ENCODE data around the gene MAST4.

Gene MAST4

GRCh38 chr5:67193439-67193807 is 597.2 kb downstream of the MAST4 start:
- Mint-ChIP-seq H3K27ac (peak overlapping the region; percentile 50), H3K4me1 (peaks cover 43% of the 10 kb centered on the region), H3K9me3 (no peaks in the 10 kb centered on the region), H3K36me3 (ENCODE audit: low read depth) (peaks cover 6% of the 10 kb centered on the region), H3K4me3 (peak overlapping the region; percentile 40), H3K27me3 (no peaks in the 10 kb centered on the region)
- DNase-seq (no peak), ATAC-seq (no peak)

GRCh38 chr5:67194166-67194565 is 598.0 kb downstream of the MAST4 start:
- DNase-seq (no peak), ATAC-seq (no peak)
- Mint-ChIP-seq H3K4me1 (peaks cover 43% of the 10 kb centered on the region), H3K36me3 (ENCODE audit: low read depth) (peaks cover 6% of the 10 kb centered on the region), H3K4me3 (peak overlapping the region; percentile 16), H3K9me3 (no peaks in the 10 kb centered on the region), H3K27ac (peak overlapping the region; percentile 50), H3K27me3 (no peaks in the 10 kb centered on the region)

- Mint-ChIP-seq H3K27ac (peak overlapping the region; percentile 63), H3K36me3 (ENCODE audit: low read depth) (peaks cover 7% of the 10 kb centered on the region), H3K9me3 (peaks cover 4% of the 10 kb centered on the region), H3K4me1 (peaks cover 47% of the 10 kb centered on the region), H3K4me3 (peak overlapping the region; percentile 51), H3K27me3 (no peaks in the 10 kb centered on the region)
- DNase-seq: no peak
- no peak for ATAC-seq
These were observed 599.4 kb downstream of the MAST4 start for GRCh38 chr5:67195406-67196275.

GRCh38 chr5:67196537-67197059 is 600.4 kb downstream of the MAST4 start, which contains the start of gene CD180:
TSS of gene CD180 (minus strand) at chr5:67196799. CDS start at chr5:67196641, 158 bp downstream.
- H3K4me1 Mint-ChIP-seq: peaks cover 54% of the 10 kb centered on the region
- H3K27ac Mint-ChIP-seq: peak within 1 kb of the TSS; percentile 64
- H3K27me3 Mint-ChIP-seq: no peaks in the 10 kb centered on the region
- peaks cover 9% of the 10 kb centered on the region for H3K9me3 Mint-ChIP-seq
- peaks cover 5% of the 10 kb centered on the region for H3K36me3 Mint-ChIP-seq (ENCODE audit: low read depth)
- DNase-seq (no peak), ATAC-seq (no peak)
- H3K4me3 Mint-ChIP-seq: peak within 1 kb of the TSS; percentile 51

GRCh38 chr5:67197536-67197935 is 601.3 kb downstream of the MAST4 start:
- Mint-ChIP-seq H3K36me3 (ENCODE audit: low read depth) (peaks cover 2% of the 10 kb centered on the region), H3K4me1 (peaks cover 61% of the 10 kb centered on the region), H3K4me3 (no peak overlapping the region), H3K27ac (no peak overlapping the region), H3K27me3 (no peaks in the 10 kb centered on the region), H3K9me3 (peaks cover 9% of the 10 kb centered on the region)
- ATAC-seq (peak; percentile 70), DNase-seq (no peak)

- no peak overlapping the region for H3K4me3 Mint-ChIP-seq
- peak overlapping the region; percentile 67 for H3K27ac Mint-ChIP-seq
- peaks cover 2% of the 10 kb centered on the region for H3K36me3 Mint-ChIP-seq (ENCODE audit: low read depth)
- ATAC-seq (no peak), DNase-seq (no peak)
- H3K9me3 Mint-ChIP-seq: peaks cover 9% of the 10 kb centered on the region
- peaks cover 65% of the 10 kb centered on the region for H3K4me1 Mint-ChIP-seq
- no peaks in the 10 kb centered on the region for H3K27me3 Mint-ChIP-seq
These were observed 602.7 kb downstream of the MAST4 start for GRCh38 chr5:67198917-67199316.

- H3K4me1 Mint-ChIP-seq: peaks cover 72% of the 10 kb centered on the region
- peaks cover 2% of the 10 kb centered on the region for H3K36me3 Mint-ChIP-seq (ENCODE audit: low read depth)
- H3K27me3 Mint-ChIP-seq: no peaks in the 10 kb centered on the region
- ATAC-seq (no peak), DNase-seq (no peak)
- peak overlapping the region; percentile 18 for H3K4me3 Mint-ChIP-seq
- H3K27ac Mint-ChIP-seq: no peak overlapping the region
- H3K9me3 Mint-ChIP-seq: peaks cover 9% of the 10 kb centered on the region
These were observed 603.7 kb downstream of the MAST4 start for GRCh38 chr5:67199859-67200258.

- H3K4me3 Mint-ChIP-seq: no peak overlapping the region
These were observed 604.8 kb downstream of the MAST4 start for GRCh38 chr5:67200809-67201562.

GRCh38 chr5:67201897-67202549 is 605.8 kb downstream of the MAST4 start:
- H3K36me3 Mint-ChIP-seq (ENCODE audit: low read depth): peaks cover 2% of the 10 kb centered on the region
- H3K4me3 Mint-ChIP-seq: no peak overlapping the region
- peaks cover 91% of the 10 kb centered on the region for H3K4me1 Mint-ChIP-seq
- ATAC-seq: no peak
- peaks cover 9% of the 10 kb centered on the region for H3K9me3 Mint-ChIP-seq
- DNase-seq: no peak
- H3K27me3 Mint-ChIP-seq: no peaks in the 10 kb centered on the region
- H3K27ac Mint-ChIP-seq: peak overlapping the region; percentile 50

More at GRCh38 chr5:67200809-67201562, 604.8 kb downstream of the MAST4 start:
- DNase-seq: no peak
- Mint-ChIP-seq H3K9me3 (peaks cover 9% of the 10 kb centered on the region), H3K4me1 (peaks cover 83% of the 10 kb centered on the region), H3K27me3 (no peaks in the 10 kb centered on the region), H3K36me3 (ENCODE audit: low read depth) (peaks cover 2% of the 10 kb centered on the region), H3K27ac (no peak overlapping the region)
- ATAC-seq: no peak

- Mint-ChIP-seq H3K27me3 (no peaks in the 10 kb centered on the region), H3K27ac (peak overlapping the region; percentile 86), H3K4me1 (peaks cover 98% of the 10 kb centered on the region), H3K36me3 (ENCODE audit: low read depth) (peaks cover 2% of the 10 kb centered on the region), H3K4me3 (peak overlapping the region; percentile 51), H3K9me3 (peaks cover 9% of the 10 kb centered on the region)
- DNase-seq (no peak), ATAC-seq (peak; percentile 7)
These were observed 606.6 kb downstream of the MAST4 start for GRCh38 chr5:67202828-67203227.

GRCh38 chr5:67203701-67204074 is 607.5 kb downstream of the MAST4 start:
- Mint-ChIP-seq H3K9me3 (peaks cover 9% of the 10 kb centered on the region), H3K27me3 (no peaks in the 10 kb centered on the region), H3K36me3 (ENCODE audit: low read depth) (peaks cover 2% of the 10 kb centered on the region), H3K27ac (peak overlapping the region; percentile 90), H3K4me1 (peaks cover 97% of the 10 kb centered on the region), H3K4me3 (peak overlapping the region; percentile 29)
- DNase-seq: no peak
- ATAC-seq: no peak

GRCh38 chr5:67204821-67205220 is 608.6 kb downstream of the MAST4 start:
- Mint-ChIP-seq H3K4me1 (peaks cover 97% of the 10 kb centered on the region), H3K27me3 (no peaks in the 10 kb centered on the region), H3K27ac (peak overlapping the region; percentile 90), H3K36me3 (ENCODE audit: low read depth) (no peaks in the 10 kb centered on the region), H3K4me3 (no peak overlapping the region), H3K9me3 (peaks cover 5% of the 10 kb centered on the region)
- DNase-seq (no peak), ATAC-seq (no peak)

GRCh38 chr5:67205981-67206380 is 609.8 kb downstream of the MAST4 start:
- Mint-ChIP-seq H3K27me3 (no peaks in the 10 kb centered on the region), H3K27ac (peak overlapping the region; percentile 85)

GRCh38 chr5:67206461-67206860 is 610.3 kb downstream of the MAST4 start:
- Mint-ChIP-seq H3K27ac (peak overlapping the region; percentile 85), H3K4me3 (peak overlapping the region; percentile 55), H3K9me3 (no peaks in the 10 kb centered on the region), H3K36me3 (ENCODE audit: low read depth) (no peaks in the 10 kb centered on the region), H3K27me3 (no peaks in the 10 kb centered on the region), H3K4me1 (peaks cover 82% of the 10 kb centered on the region)
- ATAC-seq: no peak
- no peak for DNase-seq

More at GRCh38 chr5:67205981-67206380, 609.8 kb downstream of the MAST4 start:
- Mint-ChIP-seq H3K4me1 (peaks cover 87% of the 10 kb centered on the region), H3K4me3 (no peak overlapping the region), H3K9me3 (peaks cover 3% of the 10 kb centered on the region), H3K36me3 (ENCODE audit: low read depth) (no peaks in the 10 kb centered on the region)
- ATAC-seq (no peak), DNase-seq (no peak)
